ENCODE measurements around the gene ANKIB1.
"Not testable (repeated sequence)": the region's sequence is repeated elsewhere in the genome, so short reads cannot be mapped to it uniquely, and the experiment has no call there.

The ANKIB1 gene

GRCh38 chr7:92402920-92403759, 157.4 kb downstream of the ANKIB1 start:
- DNase-seq (ENCODE audit: low read depth in 2 of 2): no peak

GRCh38 chr7:92403760-92404074, 157.9 kb downstream of the ANKIB1 start:
- no peak for DNase-seq (ENCODE audit: low read depth in 2 of 2)

DNA sequence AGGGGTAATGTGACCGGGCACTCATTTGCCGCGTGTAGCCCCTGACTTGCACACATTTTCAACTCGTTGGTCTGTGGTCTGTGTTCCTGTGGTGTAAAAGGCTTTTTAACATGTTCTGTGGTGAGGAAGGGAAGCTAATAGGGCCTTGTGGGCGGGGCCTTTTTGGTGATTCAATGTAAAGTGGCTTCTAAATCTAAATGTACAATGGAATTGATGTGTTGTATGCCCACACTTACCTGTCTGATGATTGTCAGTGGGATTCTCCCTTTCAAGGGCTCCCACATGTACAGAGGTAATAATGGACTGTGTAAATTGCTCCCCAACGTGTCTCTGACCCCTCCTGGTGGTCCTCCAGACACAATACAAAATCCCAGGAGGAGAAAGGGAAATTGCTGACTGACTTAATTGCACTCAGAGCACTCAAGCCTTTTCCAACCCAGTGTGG, 158.4 kb downstream of the ANKIB1 start:
- DNase-seq (ENCODE audit: low read depth in 2 of 2): no peak

DNA sequence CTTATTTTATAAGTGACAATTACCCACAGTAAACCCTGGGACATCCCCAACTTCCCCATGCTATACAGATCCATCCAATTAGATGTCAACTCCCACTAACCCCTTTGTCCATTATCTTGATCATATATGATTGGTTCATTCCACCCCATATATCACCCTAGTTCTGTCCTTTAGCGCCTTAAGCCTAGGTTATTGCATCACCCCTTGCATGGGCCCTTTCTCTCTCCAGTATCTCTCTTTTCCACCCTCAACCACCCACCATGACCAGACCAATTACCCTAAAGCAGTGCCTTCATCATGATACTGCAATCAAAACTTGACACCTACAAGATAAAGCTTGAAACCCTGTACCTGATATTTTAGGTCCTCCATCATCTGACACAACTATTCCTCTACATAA, 163.6 kb downstream of the ANKIB1 start:
- DNase-seq (ENCODE audit: low read depth in 2 of 2): no peak

- DNase-seq (ENCODE audit: low read depth in 2 of 2): not testable (repeated sequence)
These were observed 164.4 kb downstream of the ANKIB1 start for GRCh38 chr7:92410162-92410561.

GRCh38 chr7:92412745-92413144, 167.0 kb downstream of the ANKIB1 start:
- DNase-seq (ENCODE audit: low read depth in 2 of 2): no peak

DNA sequence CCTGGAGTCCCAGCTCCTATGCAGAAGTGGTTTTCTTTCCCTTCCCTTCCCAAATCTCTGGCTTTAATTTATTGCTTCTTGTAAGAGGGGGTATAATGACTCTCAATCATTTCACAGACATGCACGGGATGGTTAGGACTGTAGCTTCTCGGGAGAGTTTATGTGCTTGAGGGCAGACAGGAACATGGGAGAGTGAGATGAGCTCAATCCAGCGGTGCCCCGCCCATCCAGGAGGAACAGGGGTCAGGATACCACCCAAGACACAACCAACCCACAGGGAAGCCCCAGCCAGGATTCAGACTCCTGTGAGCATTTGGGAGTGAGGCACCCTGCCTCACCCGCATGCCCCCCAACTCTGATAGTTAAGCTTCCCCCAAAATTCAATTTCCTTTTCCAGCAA, 167.8 kb downstream of the ANKIB1 start:
- DNase-seq (ENCODE audit: low read depth in 2 of 2): no peak

GRCh38 chr7:92415225-92415624, 169.5 kb downstream of the ANKIB1 start:
- no peak for DNase-seq (ENCODE audit: low read depth in 2 of 2)

- DNase-seq (ENCODE audit: low read depth in 2 of 2): no peak
These were observed 172.1 kb downstream of the ANKIB1 start for GRCh38 chr7:92417913-92418312.

- DNase-seq (ENCODE audit: low read depth in 2 of 2): no peak
These were observed 176.1 kb downstream of the ANKIB1 start for GRCh38 chr7:92421676-92422435.

DNA sequence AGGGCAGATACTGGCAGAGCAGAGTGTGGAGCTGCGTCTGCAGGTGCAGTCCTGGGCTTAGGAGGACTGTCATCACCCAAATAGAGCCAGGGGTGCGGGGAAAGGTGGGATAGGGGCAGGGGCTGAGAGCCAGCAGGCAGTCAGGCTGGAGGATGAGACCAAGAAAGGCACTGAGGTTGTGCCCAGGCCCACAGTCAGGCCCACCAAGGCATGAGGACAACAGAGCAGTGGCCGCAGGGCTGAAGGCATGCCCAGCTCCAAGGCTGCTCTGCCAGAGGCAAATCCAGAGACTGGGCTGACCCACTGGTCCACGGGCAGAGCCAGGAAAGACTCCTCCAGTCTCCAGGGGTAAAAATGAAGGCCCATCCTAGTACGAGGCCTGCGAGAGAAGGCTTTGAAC, 177.2 kb downstream of the ANKIB1 start:
- no peak for DNase-seq (ENCODE audit: low read depth in 2 of 2)

DNA sequence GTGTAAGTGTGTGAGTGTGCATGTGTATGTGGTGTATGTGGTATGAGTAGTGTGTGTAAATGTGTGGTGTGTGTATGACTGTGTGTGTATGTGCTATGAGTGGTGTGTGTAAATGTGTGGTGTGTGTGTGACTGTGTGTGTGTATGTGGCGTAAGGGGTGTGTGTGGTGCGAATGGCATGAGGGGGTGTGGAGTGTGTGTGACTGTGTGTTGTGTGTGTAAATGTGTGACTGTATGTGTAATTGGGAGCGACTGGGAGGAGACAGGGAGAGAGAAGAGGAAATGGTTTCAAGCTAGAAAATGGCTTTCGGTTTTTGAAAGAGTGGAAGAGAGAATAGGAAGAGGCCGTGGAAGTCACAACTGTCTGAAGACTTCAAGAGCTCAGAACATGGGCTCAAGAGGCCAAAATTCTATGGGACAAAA, 177.9 kb downstream of the ANKIB1 start:
- DNase-seq (ENCODE audit: low read depth in 2 of 2): no peak

- no peak for DNase-seq (ENCODE audit: low read depth in 2 of 2)
These were observed 179.7 kb downstream of the ANKIB1 start for GRCh38 chr7:92425311-92425947.

DNA sequence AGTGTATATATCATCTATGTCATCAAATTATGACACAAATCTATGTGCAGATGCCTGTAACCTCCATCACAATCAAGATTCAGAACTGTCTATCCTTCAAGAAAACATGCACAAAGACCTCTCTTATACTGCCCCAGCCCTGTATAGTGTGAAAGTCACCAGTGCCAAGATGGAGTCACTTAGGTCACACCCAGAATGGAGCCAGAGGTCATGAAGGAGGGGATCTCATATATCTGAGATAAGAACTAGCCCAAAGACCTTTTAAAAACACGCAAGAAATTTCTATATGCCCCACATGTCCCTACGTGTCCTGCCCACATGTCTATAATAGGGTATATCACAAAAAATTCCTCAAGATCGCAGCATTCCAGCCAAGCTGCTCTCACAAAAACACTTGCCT, 181.4 kb downstream of the ANKIB1 start:
- no peak for DNase-seq (ENCODE audit: low read depth in 2 of 2)

GRCh38 chr7:92432299-92432946, 186.6 kb downstream of the ANKIB1 start:
- DNase-seq (ENCODE audit: low read depth in 2 of 2): no peak

DNA sequence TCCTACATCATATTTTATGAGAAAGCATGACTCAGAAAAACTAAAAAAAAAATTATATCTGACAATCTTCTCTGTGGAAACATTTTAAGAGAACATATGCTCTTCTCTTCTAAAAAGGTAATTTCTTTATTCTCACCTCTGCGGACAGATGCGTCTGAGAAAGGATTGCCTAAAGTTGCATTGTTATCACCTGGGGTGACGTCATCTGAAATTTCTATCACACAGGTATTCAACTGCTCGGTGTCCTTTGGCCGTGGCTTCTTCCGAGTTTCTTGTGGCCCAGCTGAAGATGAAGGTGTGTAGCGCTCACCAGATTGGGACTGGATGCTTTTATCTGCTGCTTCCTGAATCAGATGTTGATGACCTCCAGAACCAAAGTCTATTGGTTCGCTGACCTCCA, 187.2 kb downstream of the ANKIB1 start:
- no peak for DNase-seq (ENCODE audit: low read depth in 2 of 2)

DNA sequence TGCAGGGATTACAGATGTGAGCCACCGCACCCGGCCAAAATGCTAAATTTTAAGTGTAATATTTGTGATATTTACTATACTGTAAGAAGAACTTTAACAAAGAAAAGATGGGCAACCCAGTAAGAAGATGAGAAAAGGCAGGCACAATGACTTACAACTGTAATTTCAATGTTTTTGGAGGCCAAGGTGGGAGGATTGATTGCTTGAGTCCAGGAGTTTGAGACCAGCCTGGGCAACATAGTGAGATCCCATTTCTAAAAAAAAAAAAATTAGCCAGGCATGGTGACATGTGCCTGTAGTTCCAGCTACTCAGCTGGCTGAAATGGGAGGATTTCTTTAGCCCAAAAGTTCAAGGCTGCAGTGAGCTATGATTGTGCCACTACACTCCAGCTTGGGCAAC, 189.8 kb downstream of the ANKIB1 start:
- DNase-seq (ENCODE audit: low read depth in 2 of 2): no peak

GRCh38 chr7:92436612-92437445, 191.1 kb downstream of the ANKIB1 start:
- no peak for DNase-seq (ENCODE audit: low read depth in 2 of 2)

DNA sequence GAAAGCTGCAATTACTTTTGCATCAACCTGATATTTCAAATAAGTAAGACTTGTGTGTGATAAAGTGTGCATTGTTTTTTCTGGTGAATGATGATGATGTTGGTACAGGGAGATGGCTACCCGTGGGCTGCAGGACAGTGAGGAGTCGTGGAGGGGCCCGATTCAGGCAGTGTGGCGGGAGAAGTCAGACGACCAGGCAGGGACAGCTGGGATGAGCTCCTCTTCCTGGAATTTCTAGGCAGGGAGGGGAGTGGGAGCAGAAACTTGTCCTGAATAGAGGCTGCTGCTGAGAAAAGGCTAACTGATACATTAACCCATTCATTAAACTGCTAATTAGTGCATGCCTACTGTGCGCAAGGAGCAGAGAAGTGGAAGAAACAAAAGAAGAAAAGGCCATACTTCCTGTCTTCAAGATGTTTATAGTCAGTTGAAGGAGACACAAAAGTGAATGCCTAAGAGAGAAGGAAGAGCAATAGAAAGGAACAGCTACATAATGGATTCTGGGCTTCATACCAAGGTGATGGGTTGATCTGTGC, 192.2 kb downstream of the ANKIB1 start:
- DNase-seq (ENCODE audit: low read depth in 2 of 2): no peak

- DNase-seq (ENCODE audit: low read depth in 2 of 2): not testable (repeated sequence)
These were observed 196.9 kb downstream of the ANKIB1 start for GRCh38 chr7:92442720-92443119.

DNA sequence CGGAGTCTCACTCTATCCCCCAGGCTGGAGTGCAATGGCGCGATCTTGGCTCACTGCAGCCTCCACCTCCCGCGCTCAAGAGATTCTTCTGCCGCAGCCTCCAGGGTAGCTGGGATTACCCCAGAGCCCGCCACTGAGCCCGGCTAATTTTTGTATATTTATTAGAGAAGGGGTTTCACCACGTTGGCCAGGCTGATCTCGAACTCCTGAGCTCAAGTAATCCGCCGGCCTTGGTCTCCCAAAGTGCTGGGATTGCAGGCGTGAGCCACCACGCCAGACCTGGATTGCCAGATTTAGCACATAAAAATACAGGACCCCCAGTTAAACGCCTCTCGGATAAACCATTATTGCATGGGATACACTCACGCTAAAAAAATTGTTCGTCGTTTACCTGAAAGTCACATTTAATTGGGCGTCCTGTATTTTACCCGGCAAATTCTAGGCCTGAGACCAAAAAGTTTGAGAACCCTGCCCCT, 201.1 kb downstream of the ANKIB1 start:
- no peak for DNase-seq (ENCODE audit: low read depth in 2 of 2)
